ENCODE measurements around the gene TBC1D2. TPM values are rescaled to one million over a fixed set of nuclear protein-coding genes. Genes with fewer than 3 reads are reported as not detected.
"Not testable (repeated sequence)": the region's sequence is repeated elsewhere in the genome, so short reads cannot be mapped to it uniquely, and the experiment has no call there.

TBC1D2 gene
- total RNA-seq, 1 donor from 2014 or later: 5.7 TPM

GRCh38 chr9:98191671-98192502 is 63.6 kb downstream of the TBC1D2 start:
- no peak for DNase-seq (ENCODE audit: low read depth, low spot score)

GRCh38 chr9:98191181-98191608 is 64.3 kb downstream of the TBC1D2 start:
- no peak for DNase-seq (ENCODE audit: low read depth, low spot score)

GRCh38 chr9:98190757-98191105 is 64.7 kb downstream of the TBC1D2 start:
- DNase-seq (ENCODE audit: low read depth, low spot score): no peak

GRCh38 chr9:98189412-98189811 is 66.0 kb downstream of the TBC1D2 start:
- no peak for DNase-seq (ENCODE audit: low read depth, low spot score)

- DNase-seq (ENCODE audit: low read depth, low spot score): no peak
Measured at GRCh38 chr9:98187926-98188325, 67.5 kb downstream of the TBC1D2 start.

- DNase-seq (ENCODE audit: low read depth, low spot score): no peak
Measured at GRCh38 chr9:98186236-98186635, 69.2 kb downstream of the TBC1D2 start.

- no peak for DNase-seq (ENCODE audit: low read depth, low spot score)
Measured at GRCh38 chr9:98185611-98186171, 69.8 kb downstream of the TBC1D2 start.

- no peak for DNase-seq (ENCODE audit: low read depth, low spot score)
Measured at GRCh38 chr9:98185021-98185567, 70.4 kb downstream of the TBC1D2 start.

- no peak for DNase-seq (ENCODE audit: low read depth, low spot score)
Measured at GRCh38 chr9:98184326-98184725, 71.1 kb downstream of the TBC1D2 start.

GRCh38 chr9:98182889-98183599 is 72.4 kb downstream of the TBC1D2 start:
- no peak for DNase-seq (ENCODE audit: low read depth, low spot score)

GRCh38 chr9:98182069-98182820 is 73.2 kb downstream of the TBC1D2 start:
- no peak for DNase-seq (ENCODE audit: low read depth, low spot score)

GRCh38 chr9:98181746-98182068 is 73.7 kb downstream of the TBC1D2 start:
- no peak for DNase-seq (ENCODE audit: low read depth, low spot score)

- DNase-seq (ENCODE audit: low read depth, low spot score): no peak
Measured at GRCh38 chr9:98180996-98181395, 74.5 kb downstream of the TBC1D2 start.

GRCh38 chr9:98178874-98179850 is 76.3 kb downstream of the TBC1D2 start:
- DNase-seq (ENCODE audit: low read depth, low spot score): no peak

- DNase-seq (ENCODE audit: low read depth, low spot score): no peak
Measured at GRCh38 chr9:98176391-98177259, 78.8 kb downstream of the TBC1D2 start.

- no peak for DNase-seq (ENCODE audit: low read depth, low spot score)
Measured at GRCh38 chr9:98175762-98176161, 79.7 kb downstream of the TBC1D2 start.

GRCh38 chr9:98175028-98175569 is 80.3 kb downstream of the TBC1D2 start:
- no peak for DNase-seq (ENCODE audit: low read depth, low spot score)

- not testable (repeated sequence) for DNase-seq (ENCODE audit: low read depth, low spot score)
Measured at GRCh38 chr9:98174502-98174918, 80.9 kb downstream of the TBC1D2 start.

- no peak for DNase-seq (ENCODE audit: low read depth, low spot score)
Measured at GRCh38 chr9:98173181-98173580, 82.3 kb downstream of the TBC1D2 start.
